Measurements from ENCODE around the gene IFNA1.

Gene IFNA1

DNA sequence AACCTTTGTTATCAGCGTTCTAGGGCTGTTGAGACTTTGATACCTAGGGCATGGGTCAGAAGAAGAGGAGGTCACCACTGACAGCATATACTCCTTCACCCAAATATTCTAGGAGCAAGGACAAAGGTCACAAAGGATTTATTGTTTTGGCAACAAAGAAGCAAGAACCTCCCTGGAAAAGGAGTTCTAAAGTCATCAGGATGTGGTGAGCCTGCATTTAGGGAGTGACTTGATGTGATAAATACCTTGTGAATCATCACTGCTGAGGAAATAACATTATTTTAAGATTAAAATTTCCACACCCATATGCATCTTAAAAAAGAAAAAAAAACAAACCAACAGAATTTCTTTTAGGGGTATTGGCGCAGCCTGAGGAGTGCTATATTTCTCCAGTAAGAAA, 13.9 kb downstream of the IFNA1 start:
- TF ChIP-seq, protein P1, sequence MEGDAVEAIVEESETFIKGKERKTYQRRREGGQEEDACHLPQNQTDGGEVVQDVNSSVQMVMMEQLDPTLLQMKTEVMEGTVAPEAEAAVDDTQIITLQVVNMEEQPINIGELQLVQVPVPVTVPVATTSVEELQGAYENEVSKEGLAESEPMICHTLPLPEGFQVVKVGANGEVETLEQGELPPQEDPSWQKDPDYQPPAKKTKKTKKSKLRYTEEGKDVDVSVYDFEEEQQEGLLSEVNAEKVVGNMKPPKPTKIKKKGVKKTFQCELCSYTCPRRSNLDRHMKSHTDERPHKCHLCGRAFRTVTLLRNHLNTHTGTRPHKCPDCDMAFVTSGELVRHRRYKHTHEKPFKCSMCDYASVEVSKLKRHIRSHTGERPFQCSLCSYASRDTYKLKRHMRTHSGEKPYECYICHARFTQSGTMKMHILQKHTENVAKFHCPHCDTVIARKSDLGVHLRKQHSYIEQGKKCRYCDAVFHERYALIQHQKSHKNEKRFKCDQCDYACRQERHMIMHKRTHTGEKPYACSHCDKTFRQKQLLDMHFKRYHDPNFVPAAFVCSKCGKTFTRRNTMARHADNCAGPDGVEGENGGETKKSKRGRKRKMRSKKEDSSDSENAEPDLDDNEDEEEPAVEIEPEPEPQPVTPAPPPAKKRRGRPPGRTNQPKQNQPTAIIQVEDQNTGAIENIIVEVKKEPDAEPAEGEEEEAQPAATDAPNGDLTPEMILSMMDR (IDR thresholded peaks at IDR 0.05; ENCODE audit: insufficient read depth, low read length, missing control alignments), result no peak
- ChIA-PET POLR2A (no interaction called here), CTCF (interaction anchor here (1.0 to 4.5 kb wide), 10 partner anchors 9 to 343 kb away, joined by 3 to 42 read pairs (median 9); no protein-coding TSS in a partner anchor)
- H3K4me3 ChIP-seq (ENCODE audit: low read depth, low read length), result no peak overlapping the region
- no peak for DNase-seq (ENCODE audit: low read depth, low spot score)

DNA sequence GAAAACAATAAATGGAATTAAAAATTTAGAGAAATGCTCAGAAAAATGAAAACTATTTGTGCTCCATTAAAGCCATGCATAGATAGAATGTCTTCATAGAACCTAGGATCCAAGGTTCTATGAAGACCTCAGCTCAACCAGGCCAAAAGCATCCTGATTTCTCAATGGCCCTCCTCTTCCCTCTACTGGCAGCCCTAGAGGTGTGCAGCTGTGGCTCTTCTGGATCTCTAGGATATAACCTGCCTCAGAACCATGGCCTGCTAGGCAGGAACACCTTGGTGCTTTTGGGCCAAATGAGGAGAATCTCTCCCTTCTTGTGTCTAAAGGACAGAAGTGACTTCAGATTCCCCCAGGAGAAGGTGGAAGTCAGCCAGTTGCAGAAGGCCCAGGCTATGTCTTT, 15.1 kb downstream of the IFNA1 start:
- CTCF ChIA-PET, result interaction anchor here (0.7 to 4.5 kb wide), 19 partner anchors 9 to 353 kb away, joined by 3 to 42 read pairs (median 4); partner anchors contain the start of genes IFNA1 and IFNA8
- no peak overlapping the region for H3K4me3 ChIP-seq (ENCODE audit: low read depth, low read length)
- TF ChIP-seq, protein P1 (IDR thresholded peaks at IDR 0.05; ENCODE audit: insufficient read depth, low read length, missing control alignments), result peak; percentile 66
- POLR2A ChIA-PET, result no interaction called here
- no peak for DNase-seq (ENCODE audit: low read depth, low spot score)

DNA sequence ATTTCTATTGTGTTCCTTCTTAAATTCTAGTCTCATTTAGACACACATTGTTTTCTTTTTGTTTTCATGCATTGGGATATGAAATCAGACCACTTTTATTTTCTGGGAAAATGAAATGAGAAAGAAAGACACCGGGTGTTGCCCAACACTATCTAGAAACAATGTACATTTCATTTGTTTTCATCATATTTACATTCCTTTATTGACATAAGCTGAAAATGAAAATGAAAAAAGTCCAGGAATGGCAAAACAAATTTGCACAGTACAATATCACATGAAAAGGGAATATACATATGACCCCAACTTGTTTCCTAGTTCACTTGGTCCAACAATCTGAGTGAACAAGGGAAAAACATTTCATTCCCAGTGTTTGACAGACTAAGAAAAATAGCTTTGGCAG, 21.1 kb downstream of the IFNA1 start:
- no peak overlapping the region for H3K4me3 ChIP-seq (ENCODE audit: low read depth, low read length)
- POLR2A ChIA-PET, result no interaction called here
- TF ChIP-seq, protein P1 (IDR thresholded peaks at IDR 0.05; ENCODE audit: insufficient read depth, low read length, missing control alignments), result no peak
- no peak for DNase-seq (ENCODE audit: low read depth, low spot score)
- CTCF ChIA-PET, result interaction anchor here (0.7 to 8.0 kb wide), 9 partner anchors 27 to 783 kb away, joined by 3 to 77 read pairs (median 3); no protein-coding TSS in a partner anchor

DNA sequence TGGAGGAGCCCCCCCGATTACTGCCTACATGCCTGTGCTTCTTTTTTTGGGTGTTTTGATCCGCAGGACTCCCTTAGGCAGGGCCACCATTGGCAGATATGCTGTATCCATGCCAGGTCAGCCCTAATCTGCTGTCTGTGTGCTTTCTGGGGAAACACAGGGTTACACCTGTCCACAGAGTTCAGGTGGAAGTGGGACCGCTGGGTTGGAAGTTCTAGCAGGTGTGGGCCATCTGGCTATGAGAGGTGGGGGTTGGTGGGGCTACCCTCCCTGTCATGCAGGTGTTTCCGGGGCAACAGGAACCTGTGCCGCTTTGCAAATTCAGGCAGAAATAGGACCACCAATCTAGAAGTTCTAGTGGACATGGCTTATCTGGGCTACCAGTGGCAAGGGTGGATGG, 24.9 kb downstream of the IFNA1 start:
- no peak overlapping the region for H3K4me3 ChIP-seq (ENCODE audit: low read depth, low read length)
- no peak for DNase-seq (ENCODE audit: low read depth, low spot score)
- TF ChIP-seq, protein P1 (IDR thresholded peaks at IDR 0.05; ENCODE audit: insufficient read depth, low read length, missing control alignments), result no peak
- CTCF ChIA-PET, result interaction anchor here (0.8 to 8.0 kb wide), 22 partner anchors 9 to 773 kb away, joined by 3 to 77 read pairs (median 6); partner anchors contain the start of gene IFNE
- POLR2A ChIA-PET, result no interaction called here

DNA sequence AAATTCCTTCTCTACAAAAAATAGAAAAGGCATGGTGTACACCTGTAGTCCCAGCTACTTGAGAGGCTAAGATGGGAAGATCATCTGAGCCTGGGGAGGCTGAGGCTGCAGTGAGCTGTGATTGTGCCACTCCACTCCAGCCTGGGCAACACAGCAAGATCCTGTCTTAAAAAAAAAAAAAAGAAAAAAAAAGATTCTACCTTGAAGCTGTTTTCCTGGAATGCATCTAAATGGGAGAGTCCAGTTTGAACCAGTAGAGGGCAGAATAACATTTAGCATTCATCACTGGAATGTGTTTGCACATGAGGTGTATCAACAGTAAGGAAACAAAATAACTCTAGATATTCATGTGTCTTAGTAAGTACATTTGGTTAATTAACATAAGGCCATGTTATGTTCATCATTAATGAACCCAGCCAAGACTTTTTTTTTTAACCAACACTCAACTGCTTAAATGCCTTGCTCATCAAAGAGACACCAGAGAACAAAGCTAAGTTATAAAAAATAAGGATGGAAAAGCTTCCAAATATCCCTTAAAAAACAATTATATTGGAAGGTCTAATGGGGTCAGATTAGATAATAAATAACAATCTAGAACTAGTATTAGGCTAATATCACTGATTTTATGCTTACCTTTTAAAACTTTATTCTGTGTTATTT, 25.8 kb downstream of the IFNA1 start:
- TF ChIP-seq, protein P1 (IDR thresholded peaks at IDR 0.05; ENCODE audit: insufficient read depth, low read length, missing control alignments), result peak; percentile 51
- no peak for DNase-seq (ENCODE audit: low read depth, low spot score)
- CTCF ChIA-PET, result interaction anchor here (0.6 to 8.0 kb wide), 41 partner anchors 10 to 772 kb away, joined by 3 to 77 read pairs (median 4); partner anchors contain the start of gene IFNE
- H3K4me3 ChIP-seq (ENCODE audit: low read depth, low read length), result no peak overlapping the region
- POLR2A ChIA-PET, result no interaction called here

DNA sequence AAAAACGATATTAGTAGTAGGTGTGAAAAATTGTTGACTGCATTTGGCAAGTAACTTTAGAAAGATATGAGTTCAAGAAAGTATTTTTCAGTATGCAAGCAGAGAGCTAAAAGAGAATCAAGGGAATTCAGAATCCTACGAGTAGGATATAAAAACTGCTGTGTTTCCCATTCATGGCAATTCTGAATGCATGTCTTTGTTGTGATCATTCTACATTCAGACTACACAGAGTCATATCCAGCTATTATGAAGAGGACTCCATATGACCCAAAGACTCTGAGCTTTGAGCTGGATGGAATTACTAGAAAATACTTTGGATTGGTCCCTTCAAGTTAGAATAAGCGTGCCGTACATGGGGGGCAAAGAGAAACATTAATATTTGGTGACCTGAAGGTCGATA, 29.9 kb downstream of the IFNA1 start:
- no peak overlapping the region for H3K4me3 ChIP-seq (ENCODE audit: low read depth, low read length)
- CTCF ChIA-PET, result interaction anchor here (0.7 kb wide), 1 partner anchor 323 kb away, joined by 3 read pairs; no protein-coding TSS in a partner anchor
- POLR2A ChIA-PET, result no interaction called here
- DNase-seq (ENCODE audit: low read depth, low spot score), result no peak
- TF ChIP-seq, protein P1 (IDR thresholded peaks at IDR 0.05; ENCODE audit: insufficient read depth, low read length, missing control alignments), result no peak

Measured in AG04449 (cell line).